VCaP (cell line): ENCODE measurements around the gene CCDC88C.
A peak's percentile ranks its signal among the peaks of the same experiment; 100 is the strongest.

ENCODE experiments used
- H3K27ac ChIP-seq: fragments of 450-650 bp; 2 replicates; pipeline ENCODE4 v1.5.1; 2017
- TF ChIP-seq, protein P1 (sequence below): fragments of 450-650 bp; conservative IDR thresholded peaks from 2 replicates; pipeline ENCODE4 v1.5.1; 2017; ENCODE audit warnings: mild to moderate bottlenecking, moderate library complexity

The CCDC88C gene

DNA sequence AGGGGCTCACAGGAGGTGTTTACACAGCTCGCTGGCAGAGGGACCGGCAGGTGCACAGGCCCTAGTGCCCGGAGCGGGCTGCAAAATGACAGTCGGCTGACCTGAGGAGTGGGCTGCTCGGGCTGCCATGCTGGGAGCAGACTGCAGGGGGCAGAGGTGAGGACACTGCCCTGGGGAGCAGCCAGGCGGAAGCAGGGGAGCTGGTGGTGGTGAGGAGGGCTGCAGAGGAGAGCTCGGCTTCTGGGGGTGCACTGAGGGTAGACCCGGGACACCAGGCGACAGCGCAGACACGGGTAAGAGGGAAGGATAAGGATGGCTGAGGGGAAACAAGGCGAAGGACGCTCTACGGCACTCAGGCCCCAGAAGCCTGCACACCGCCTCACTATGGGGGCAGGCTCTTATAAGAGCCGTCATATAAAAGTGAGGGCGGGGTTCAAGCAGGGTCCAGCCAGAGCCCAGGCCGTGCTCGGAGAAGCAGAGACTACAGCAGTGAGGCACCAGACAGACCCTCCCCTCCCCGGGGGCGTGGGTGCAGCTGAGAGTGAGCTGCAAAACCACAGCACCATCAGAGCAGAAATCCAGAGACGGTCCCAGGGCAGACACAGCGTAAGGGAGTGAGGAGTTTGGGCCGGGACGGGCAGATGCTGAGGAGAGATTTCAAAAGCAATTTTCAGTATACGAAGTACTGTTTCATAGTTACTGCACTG, 62.5 kb downstream of the CCDC88C start:
- TF ChIP-seq, protein P1, sequence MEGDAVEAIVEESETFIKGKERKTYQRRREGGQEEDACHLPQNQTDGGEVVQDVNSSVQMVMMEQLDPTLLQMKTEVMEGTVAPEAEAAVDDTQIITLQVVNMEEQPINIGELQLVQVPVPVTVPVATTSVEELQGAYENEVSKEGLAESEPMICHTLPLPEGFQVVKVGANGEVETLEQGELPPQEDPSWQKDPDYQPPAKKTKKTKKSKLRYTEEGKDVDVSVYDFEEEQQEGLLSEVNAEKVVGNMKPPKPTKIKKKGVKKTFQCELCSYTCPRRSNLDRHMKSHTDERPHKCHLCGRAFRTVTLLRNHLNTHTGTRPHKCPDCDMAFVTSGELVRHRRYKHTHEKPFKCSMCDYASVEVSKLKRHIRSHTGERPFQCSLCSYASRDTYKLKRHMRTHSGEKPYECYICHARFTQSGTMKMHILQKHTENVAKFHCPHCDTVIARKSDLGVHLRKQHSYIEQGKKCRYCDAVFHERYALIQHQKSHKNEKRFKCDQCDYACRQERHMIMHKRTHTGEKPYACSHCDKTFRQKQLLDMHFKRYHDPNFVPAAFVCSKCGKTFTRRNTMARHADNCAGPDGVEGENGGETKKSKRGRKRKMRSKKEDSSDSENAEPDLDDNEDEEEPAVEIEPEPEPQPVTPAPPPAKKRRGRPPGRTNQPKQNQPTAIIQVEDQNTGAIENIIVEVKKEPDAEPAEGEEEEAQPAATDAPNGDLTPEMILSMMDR, result peak; percentile 27; the same call in 1 of the 2 replicates
- no peak overlapping the region for H3K27ac ChIP-seq

DNA sequence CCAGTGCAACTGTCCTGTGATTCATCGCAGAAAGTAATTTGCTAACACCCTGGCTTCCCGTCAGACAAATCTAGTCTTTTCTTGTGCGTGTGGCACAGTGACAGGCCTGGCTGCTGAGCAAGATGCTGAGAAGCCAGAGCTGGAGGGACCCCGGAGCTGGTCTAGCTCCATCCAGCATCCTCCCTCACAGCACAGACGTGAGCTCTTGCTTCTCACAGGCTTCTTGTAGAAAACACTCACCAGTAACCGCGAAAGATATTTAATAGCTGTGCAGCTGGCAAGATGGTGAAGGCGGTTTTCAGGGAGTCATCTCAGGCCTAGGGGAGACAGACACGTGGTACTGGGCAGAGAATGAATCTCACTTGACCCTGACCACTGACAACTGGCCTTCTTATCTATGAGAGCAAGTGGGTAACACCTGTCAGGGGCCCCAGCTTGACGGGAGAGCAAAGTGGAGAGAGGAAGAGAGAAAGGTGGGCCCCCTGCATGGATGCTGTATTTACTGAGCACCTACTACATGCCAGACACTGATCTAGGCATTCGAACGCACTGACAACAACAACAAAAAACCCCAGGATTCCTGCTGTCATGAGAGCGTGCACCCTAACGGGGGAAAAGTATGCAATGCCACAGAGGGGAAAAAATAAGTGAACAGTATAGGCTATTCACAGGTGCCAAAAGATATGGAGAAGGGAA, 63.3 kb downstream of the CCDC88C start:
- H3K27ac ChIP-seq, result no peak overlapping the region
- TF ChIP-seq, protein P1, result no peak

DNA sequence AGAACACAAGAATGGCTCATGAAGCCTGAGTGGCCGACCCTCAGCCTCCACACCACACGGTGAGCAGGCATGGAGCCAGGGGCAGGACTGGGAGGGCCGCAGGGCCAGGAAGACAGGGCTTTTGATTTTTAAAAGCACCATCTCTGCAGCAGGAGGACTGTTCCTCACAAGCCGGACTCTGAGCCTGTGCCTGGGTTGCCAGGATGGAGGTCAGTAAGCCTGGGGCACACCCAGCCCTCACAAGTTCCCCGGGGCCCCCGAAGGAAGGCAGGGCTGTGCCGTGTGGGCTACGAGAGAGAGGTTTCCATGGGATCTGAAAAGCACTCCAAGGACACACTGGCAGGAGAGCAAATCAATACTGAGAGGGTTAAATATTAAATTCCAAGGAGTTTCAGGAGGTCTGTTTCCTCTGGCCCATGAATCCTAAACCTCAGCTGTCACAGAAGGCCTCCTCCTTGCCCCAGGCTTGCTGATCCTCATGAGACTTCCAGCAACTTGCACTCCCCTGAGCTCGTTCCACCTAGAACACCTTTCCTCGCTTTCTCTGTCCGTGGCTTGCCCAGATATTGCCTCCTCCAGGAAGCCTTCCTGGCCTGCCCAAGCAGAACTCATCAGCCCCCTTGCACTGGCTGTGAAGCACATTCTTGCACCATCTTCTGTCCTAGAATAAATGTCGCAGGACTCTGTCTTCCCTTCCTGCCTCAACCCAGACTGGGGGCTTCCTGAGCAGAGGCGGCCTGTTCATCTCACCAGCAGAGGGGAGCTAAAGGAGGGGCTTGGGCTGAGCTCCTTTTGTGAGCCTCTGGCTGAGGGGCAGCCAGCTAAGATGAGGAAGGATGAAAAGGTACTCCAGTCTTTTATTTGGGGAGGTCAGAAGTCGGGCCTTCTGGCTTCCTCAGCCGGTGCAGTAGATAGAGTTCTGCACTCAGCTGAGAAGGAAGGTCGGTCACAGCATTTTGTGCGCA, 64.6 kb downstream of the CCDC88C start:
- H3K27ac ChIP-seq, result no peak overlapping the region
- TF ChIP-seq, protein P1, result no peak

DNA sequence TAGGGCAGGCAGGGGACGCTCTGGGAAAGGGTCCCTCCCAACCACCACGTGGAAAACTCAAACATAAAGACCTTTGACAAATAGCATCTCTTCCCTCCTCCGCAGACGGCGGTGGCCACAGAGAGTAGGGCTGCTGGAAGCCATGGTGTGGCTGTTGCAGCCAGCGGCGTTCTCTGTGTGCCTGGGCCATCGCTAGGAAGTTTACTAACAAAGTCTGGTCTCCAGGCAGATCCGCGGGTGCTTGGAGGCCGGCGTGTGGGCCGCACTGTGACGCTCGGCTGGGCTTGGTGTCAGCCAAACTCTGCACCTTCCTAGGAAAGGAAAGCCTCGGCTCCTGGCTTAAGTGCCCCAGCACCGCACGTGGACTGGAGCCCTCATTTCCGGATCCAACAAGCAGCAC, 65.6 kb downstream of the CCDC88C start:
- TF ChIP-seq, protein P1, result no peak
- no peak overlapping the region for H3K27ac ChIP-seq

DNA sequence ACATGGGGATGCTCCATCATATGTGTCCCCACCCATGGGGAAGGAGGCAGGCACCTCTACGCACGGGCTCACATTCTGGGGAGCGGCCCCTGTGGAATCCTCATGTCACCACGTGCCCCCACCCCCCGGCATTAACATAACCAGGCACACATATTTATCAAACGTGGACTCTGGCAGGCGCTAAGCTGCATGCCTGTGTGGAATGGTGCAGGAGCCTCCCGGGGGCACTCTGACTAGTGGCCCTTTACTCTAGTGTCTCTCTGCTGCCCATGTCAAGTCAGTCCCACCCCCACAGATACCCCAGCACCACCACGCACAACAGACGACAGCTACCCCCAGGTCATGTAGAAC, 66.1 kb downstream of the CCDC88C start:
- H3K27ac ChIP-seq, result no peak overlapping the region
- TF ChIP-seq, protein P1, result no peak

DNA sequence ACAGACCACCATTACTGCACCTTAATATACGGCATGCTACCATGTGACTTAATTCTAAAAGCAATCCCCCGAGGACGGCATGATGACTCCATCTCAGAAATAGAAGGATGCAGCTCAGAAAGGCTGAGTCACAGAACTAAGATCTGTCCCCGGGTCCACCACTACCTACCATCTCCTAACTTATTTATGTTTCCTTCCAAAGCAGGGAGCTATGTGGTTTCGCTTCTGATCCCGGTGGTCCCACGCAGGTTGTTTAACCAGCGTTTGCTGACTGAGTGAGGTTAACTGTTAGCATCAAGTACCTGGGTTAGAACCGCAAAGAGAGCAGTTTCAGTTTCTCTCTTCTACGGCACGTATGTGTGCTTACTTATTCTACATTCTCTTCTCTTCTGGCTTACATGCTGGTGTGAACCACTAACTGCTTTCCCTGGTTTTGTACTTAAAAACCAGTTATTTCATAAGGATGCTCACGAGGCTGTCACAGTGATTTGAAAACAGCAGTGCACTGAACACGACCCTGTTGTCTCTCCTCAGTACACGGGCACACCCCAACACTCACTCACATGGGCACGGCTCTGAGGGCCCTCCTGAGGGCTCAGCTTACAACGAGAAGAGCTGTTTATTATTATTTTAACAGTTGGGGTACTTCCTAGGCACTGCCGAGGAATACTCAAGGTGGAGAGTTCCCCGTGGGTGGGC, 66.7 kb downstream of the CCDC88C start:
- H3K27ac ChIP-seq, result no peak overlapping the region
- TF ChIP-seq, protein P1, result no peak

DNA sequence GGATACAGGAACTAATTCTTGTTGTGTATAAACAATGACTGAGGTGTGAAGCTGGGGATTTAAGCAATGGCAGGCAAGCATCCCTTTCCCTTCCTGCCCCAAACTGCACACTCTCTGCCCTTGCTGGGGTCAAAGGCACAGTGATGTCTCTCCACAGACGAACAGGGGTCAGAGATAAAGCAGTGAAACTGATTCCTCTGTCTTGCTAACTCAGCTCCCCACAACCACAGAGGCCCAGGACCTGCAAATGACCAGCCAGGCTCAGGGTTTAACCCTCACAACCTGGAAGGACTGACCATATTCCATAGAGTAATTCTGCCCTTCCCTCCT, 67.2 kb downstream of the CCDC88C start:
- TF ChIP-seq, protein P1, result no peak
- no peak overlapping the region for H3K27ac ChIP-seq
